ENCODE results near the gene HK1.

DNA sequence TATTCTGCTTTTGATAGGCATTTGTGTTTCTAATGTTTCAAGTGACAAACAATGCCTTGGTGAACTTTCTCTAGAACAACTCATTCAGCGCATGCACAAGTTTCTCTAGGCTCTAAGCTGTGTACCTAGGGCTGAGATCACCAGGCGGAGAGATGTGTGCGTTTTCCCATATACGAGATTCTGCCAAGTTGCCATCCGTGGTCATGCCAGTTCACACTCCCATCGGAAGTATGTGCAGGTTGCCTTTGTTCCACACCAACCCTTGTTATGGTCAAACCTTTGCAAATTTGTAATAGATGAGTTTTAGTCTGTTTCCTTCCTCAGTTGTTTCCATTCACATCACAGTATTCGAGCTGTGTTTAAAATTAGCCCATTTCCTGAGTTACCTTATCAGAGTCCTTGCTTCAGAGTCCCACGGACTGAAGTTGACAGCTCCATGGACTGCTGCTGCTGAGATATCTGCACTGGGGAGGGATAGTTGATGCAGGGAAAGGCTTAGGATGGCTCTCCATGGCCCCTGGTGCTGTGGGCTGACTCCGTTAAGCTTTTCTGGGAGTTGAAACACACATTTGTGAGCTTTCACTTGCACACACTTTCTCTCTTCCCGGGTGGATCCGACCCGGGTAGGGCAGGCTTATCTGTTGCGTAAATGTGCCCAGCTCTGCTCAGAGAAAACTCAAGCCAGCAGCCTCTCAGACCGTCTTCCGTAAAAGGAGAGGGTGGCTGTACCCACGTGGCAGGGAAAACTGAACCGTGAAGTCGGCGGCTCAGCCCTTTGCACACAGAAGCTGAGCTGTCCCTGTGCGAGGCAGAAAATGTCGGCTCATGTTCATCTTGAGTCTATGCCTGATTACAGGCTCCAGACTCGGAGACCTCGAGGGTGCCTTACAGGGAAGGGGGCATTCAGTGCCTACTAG lies 49.4 kb downstream of the HK1 start:
- TF ChIP-seq CTCF (IDR thresholded peaks at IDR 0.05) (no peak), POLR2A (IDR thresholded peaks at IDR 0.05) (no peak)
